Fibroblast of peridontal ligament (primary cell): Measurements from ENCODE around the gene PHKG1.
A peak's percentile ranks its signal among the peaks of the same experiment; 100 is the strongest.
"Not testable (repeated sequence)": the region's sequence is repeated elsewhere in the genome, so short reads cannot be mapped to it uniquely, and the experiment has no call there.

Source experiments
- DNase-seq: peaks from one replicate; pipeline ENCODE4 v3.0.0-alpha.2; 2010; ENCODE audit errors: extremely low read depth

Gene PHKG1

GRCh38 chr7:56092789-56093531 lies at the start of gene PHKG1:
PHKG1 (minus strand) TSS chr7:56092952; CDS start chr7:56088941, 4,011 bp downstream.
- DNase-seq = peak; percentile 91

GRCh38 chr7:56131062-56131461 lies 38.3 kb upstream of the PHKG1 start:
- DNase-seq = not testable (repeated sequence)

- DNase-seq = no peak
Observed at GRCh38 chr7:56127241-56127975, 34.7 kb upstream of the PHKG1 start.

- DNase-seq = no peak
Observed at GRCh38 chr7:56125831-56126230, 33.1 kb upstream of the PHKG1 start.

GRCh38 chr7:56124981-56125380 lies 32.2 kb upstream of the PHKG1 start:
- no peak for DNase-seq

GRCh38 chr7:56121440-56121839 lies 28.7 kb upstream of the PHKG1 start:
- DNase-seq = no peak

- no peak for DNase-seq
Observed at GRCh38 chr7:56115852-56116538, 23.2 kb upstream of the PHKG1 start, which contains the start of gene NUPR2. NUPR2 (minus strand) TSS chr7:56116417; CDS start chr7:56116314, 103 bp downstream.

GRCh38 chr7:56112244-56112643 lies 19.5 kb upstream of the PHKG1 start:
- DNase-seq = not testable (repeated sequence)

GRCh38 chr7:56110611-56111010 lies 17.9 kb upstream of the PHKG1 start:
- no peak for DNase-seq

- DNase-seq = no peak
Observed at GRCh38 chr7:56107954-56108258, 15.2 kb upstream of the PHKG1 start.

- peak; percentile 99 for DNase-seq
Observed at GRCh38 chr7:56106108-56107073, 13.6 kb upstream of the PHKG1 start, which contains the start of gene CHCHD2. CHCHD2 (minus strand) TSS chr7:56106476; CDS start chr7:56106413, 63 bp downstream.

- peak; percentile 84 for DNase-seq
Observed at GRCh38 chr7:56105508-56105907, 12.8 kb upstream of the PHKG1 start.

- not testable (repeated sequence) for DNase-seq
Observed at GRCh38 chr7:56104138-56104537, 11.4 kb upstream of the PHKG1 start.

GRCh38 chr7:56099653-56100052 lies 6.9 kb upstream of the PHKG1 start:
- no peak for DNase-seq

GRCh38 chr7:56098187-56099008 lies 5.6 kb upstream of the PHKG1 start:
- DNase-seq = peak; percentile 34

GRCh38 chr7:56097700-56098099 lies 4.9 kb upstream of the PHKG1 start:
- DNase-seq = peak; percentile 98

GRCh38 chr7:56092388-56092787 lies 364 bp downstream of the PHKG1 start:
- DNase-seq = not testable (repeated sequence)

GRCh38 chr7:56091591-56091990 lies 1.2 kb downstream of the PHKG1 start:
- DNase-seq = peak; percentile 77

GRCh38 chr7:56087445-56087844 lies 5.3 kb downstream of the PHKG1 start:
- DNase-seq = no peak

GRCh38 chr7:56086761-56087160 lies 6.0 kb downstream of the PHKG1 start:
- no peak for DNase-seq
